Omental fat pad (tissue), 4 donors: ENCODE results near the gene THG1L. TPM values are rescaled to one million over a fixed set of nuclear protein-coding genes. Genes with fewer than 3 reads are reported as not detected.

Experiments used
- ATAC-seq: fragments of 150-250 bp; one replicate; pipeline ENCODE4 v1.9.1; 2016; ENCODE audit warnings: mild to moderate bottlenecking, moderate library complexity; ENCODE audit not compliant: low FRiP score
- DNase-seq: peaks from one replicate; pipeline ENCODE4 v3.0.0-alpha.2; 2019; ENCODE audit warnings: low spot score
- CTCF ChIP-seq, 3 donors: fragments of 450-650 bp; IDR thresholded peaks; one replicate each; pipeline ENCODE4 v1.5.1; 2016 to 2017; ENCODE audit warnings: antibody characterized with exemption in 3 of 3, mild to moderate bottlenecking in 3 of 3, moderate library complexity in 2 of 3
- total RNA-seq, 4 donors: library from RNA; depleted of rRNA; stranded (reverse); fragments of >200 nt; gene quantifications; one replicate each; pipeline ENCODE4 v1.1.0, GENCODE V29; 2016

THG1L gene
- total RNA-seq, 4 donors from 2014 or later = 9.8 to 12.1 (median 11.1) TPM

GRCh38 chr5:157764531-157764930 is 33.3 kb downstream of the THG1L start:
- TF ChIP-seq CTCF (IDR thresholded peaks at IDR 0.05) = no peak
- no peak for ATAC-seq
- DNase-seq = no peak

GRCh38 chr5:157766442-157766841 is 35.2 kb downstream of the THG1L start:
- ATAC-seq = no peak
- no peak for TF ChIP-seq CTCF (IDR thresholded peaks at IDR 0.05)
- no peak for DNase-seq

- ATAC-seq (no peak), DNase-seq (no peak)
- TF ChIP-seq CTCF (IDR thresholded peaks at IDR 0.05) = no peak
These were observed 35.7 kb downstream of the THG1L start for GRCh38 chr5:157766902-157767301.

- DNase-seq = no peak
- TF ChIP-seq CTCF (IDR thresholded peaks at IDR 0.05) = no peak
- peak; percentile 28 for ATAC-seq
These were observed 36.5 kb downstream of the THG1L start for GRCh38 chr5:157767689-157768088.

GRCh38 chr5:157770665-157771064 is 39.4 kb downstream of the THG1L start:
- DNase-seq (no peak), ATAC-seq (no peak)
- no peak for TF ChIP-seq CTCF (IDR thresholded peaks at IDR 0.05)

GRCh38 chr5:157772127-157772526 is 40.9 kb downstream of the THG1L start:
- no peak for TF ChIP-seq CTCF (IDR thresholded peaks at IDR 0.05)
- ATAC-seq (no peak), DNase-seq (no peak)

- no peak for DNase-seq
- no peak for TF ChIP-seq CTCF (IDR thresholded peaks at IDR 0.05)
These were observed 47.0 kb downstream of the THG1L start for GRCh38 chr5:157778121-157778805.

More at GRCh38 chr5:157778121-157778805, 47.0 kb downstream of the THG1L start:
- ATAC-seq = no peak
